Stimulated activated CD4-positive, alpha-beta T cell treated with anti-CD3 and anti-CD28 coated beads, Interleukin-12 subunit alpha, Interleukin-12 subunit beta, amount 100 ng/mL, for 48 hours (primary cell): ENCODE data around the gene BHLHA15.

ENCODE experiments used
- DNase-seq, 3 donors: peaks; one replicate each; pipeline ENCODE4 v3.0.0-alpha.2; 2020; ENCODE audit warnings: low read depth in 2 of 3, low spot score in 1 of 3

The BHLHA15 gene

DNA sequence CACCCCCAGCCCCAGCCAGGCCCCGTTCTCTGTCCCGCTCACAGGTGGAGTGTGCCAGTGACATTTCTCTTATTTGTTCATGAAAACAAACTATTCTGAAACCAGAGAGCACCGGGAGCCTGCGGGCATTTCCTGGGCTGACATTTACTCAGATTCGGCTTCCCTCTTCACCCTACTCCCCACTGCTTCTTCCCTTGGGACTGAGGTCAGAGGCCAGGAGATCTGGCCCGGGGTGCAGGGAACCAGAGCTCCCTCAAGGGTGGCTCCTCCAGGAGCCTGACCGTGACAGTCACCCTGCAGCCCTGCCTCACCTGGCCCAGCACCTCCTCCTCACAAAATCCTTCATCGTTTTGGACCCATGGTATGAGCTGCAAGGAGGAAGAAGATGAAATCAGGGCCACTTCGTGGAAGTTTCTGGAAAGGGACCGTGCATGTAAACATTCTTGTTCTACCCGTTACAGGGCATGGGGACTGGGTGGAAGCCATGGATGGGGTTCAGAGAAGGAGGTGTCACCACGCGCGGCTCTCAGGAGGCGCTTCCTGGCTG is 12.2 kb downstream of the BHLHA15 start:
- no peak for DNase-seq

DNA sequence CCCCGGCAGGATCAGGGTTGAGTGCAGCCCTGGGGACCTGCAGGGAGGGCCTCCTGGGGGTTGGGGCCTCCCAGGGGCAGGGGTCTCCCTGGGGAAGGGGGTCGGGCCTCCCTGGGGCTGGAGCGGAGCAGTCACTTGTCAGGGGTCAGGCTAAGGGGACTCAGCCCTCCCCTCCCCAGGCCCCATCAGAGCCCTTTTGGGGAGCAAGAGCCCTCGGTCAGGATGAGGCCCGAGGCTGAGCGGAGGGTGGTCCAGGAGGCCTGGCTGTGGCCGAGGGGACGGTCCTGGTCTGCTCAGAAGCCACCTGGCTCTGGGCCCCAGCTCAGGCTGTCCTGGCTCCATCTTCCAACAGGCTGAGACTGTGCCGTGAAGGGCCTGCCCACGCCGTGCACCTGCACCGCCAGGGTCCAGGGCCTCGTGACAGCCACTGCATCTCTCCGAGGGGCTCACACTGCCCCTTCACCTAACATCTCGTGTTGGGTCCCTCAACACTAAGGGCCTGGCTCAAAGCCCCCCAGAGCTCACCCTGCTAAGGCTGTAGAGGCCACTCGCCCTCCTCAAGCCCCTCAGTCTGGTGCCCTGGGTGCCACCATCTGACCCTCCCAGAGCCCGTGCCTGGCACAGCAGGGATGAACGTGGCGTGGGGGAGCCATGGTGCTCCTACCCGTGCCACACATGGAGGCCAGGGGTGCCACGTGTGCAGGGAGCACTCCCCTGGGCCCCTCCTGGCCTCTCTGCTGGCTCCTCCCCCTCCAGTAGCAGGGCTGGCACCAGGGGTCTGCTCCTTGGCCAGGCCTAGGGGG is 12.9 kb downstream of the BHLHA15 start:
- DNase-seq = no peak

DNA sequence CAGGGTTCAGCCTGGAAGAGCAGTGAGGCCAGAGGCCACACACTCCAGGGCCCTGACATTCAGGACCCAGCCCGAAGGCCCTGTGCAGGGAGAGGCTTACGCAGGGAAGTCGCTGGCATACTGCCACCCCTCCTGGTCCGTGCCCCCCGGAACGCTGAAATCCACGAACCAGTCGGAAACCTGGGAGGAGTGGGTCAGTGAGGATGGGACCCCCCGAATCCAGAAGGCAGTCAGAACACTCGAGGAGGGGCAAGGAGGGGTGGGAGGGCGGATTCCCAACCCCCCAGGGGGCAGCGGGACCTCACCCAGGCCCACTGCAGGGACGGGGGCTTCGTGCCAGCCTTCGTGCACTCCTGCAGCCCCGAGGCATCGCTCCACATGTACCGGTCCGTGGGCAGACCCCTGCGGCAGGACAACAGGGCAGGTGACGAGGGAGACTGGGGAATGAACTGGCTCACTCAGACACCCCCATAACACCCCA is 13.5 kb downstream of the BHLHA15 start:
- DNase-seq = no peak

DNA sequence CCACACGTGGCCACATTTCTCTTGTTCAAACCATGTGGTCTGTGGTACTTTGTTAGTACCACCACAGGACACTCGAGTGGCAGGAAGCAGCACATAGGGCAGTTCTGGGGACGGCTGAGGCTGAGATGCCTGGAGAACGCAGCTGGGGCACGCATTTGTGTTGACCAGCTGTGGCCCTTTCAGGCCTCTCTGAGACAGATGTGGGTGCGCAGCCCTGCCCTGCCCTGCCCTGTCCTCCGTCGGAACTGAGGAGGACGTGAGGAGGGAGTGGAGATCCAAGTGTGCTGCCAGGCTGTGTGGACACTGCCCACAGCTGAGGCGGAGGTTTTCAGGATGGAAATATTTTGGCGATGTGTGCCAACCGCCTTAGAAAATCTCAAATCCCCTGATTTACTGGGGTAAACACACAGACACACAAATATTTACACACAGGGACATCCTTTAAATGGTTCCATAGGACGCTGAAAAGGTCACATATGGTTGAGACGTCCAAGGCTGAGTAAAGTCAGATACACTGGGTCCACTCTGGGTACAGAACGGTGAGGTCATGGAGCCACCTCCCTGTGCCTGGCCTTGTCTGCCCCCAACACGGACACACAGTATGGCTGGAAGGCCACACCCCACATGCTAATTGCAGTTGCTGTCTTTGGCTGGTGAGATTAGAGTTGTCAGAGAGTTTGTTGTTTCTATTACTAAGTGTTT is 14.8 kb downstream of the BHLHA15 start:
- DNase-seq = no peak

DNA sequence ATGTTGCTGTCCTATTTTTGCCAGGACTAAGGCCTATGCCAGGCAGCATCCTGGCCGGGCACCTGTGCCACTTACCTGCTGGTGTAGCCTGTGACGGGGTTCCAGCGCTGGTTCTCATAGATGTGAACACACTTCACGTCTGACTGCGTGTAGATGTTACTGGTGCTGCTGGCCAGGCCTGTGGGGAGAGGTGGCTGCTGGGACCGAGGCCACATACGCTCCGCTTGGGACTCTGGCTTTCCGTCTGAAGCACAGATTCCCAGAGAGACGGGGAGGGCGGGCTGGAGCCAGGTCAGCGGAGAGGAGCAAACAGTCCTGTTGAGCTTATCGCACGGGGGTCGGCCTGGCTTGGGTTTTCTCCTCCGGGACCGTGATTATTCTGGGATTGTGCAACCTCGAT is 16.7 kb downstream of the BHLHA15 start:
- DNase-seq = no peak

DNA sequence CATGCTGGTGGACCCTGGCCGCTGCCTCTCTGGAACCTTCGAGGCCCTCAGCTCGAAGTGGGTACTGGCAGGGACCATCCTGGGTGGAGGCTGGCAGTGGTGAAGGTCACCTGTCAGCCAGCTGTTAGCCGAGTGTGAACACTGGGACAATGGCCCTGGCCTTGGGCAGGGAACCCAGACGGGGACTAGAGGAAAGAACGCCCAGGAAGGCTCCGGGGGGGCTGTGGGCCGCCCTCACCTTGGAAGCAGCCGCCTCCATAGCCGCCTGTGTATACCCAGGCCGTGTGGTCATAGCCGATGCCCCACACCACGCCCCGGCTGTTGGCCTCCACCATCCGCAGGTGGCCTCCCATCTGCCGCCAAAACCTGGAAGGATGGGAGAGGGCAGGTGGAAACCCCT is 17.6 kb downstream of the BHLHA15 start:
- DNase-seq = no peak

DNA sequence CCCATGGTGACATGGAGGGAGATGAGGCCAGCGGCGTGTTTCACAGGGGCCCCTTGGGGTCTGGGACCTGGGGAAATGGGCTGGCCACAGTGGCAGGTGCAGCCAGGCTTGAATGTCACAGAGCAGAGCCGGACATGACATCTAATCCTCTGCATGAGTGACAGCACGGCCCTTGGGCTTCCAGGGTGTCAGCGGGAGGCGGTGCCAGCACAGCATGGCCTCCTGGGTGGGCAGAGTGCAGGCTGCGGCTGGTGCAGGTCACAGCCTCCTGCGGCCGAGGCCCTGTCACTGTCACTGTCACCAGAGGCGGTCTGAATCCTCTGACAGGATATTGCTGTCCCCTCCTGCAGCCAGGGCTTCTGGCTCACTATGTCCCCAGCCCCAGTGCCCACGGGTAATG is 18.2 kb downstream of the BHLHA15 start:
- DNase-seq = no peak

DNA sequence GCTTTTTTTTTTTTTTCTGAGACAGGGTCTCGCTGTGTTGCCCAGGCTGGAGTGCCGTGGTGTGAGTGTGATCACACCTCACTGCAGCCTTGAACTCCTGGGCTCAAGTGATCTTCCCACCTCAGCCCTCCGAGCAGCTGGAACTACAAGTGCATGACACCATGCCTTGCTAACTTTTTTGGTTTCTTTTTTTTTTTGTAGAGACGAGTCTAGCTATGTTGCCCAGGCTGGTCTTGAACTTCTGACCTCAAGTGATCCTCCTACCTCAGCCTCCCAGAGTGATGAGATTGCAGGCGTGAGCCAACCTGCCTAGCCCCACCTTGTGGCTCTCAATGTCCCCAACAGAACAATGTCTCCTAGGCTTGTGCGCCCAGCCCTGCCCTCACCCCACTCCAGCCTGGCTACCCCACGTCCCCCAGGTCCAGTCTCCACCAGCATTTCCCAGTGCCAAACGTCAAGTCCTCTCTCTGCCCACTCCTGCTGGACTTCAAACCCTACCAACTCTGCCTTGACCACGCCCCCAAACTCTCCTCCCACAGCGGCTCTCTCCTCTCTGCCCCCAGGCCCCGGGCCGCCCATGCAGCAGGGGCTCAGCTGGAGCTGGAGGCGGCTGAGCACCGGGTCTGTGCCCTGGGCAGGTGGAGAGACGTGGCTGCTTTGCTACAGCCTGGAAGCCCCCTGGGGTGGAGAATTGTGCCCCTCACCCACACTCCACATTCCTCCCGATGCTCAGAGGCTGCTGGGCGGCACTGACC is 18.9 kb downstream of the BHLHA15 start:
- DNase-seq = no peak

DNA sequence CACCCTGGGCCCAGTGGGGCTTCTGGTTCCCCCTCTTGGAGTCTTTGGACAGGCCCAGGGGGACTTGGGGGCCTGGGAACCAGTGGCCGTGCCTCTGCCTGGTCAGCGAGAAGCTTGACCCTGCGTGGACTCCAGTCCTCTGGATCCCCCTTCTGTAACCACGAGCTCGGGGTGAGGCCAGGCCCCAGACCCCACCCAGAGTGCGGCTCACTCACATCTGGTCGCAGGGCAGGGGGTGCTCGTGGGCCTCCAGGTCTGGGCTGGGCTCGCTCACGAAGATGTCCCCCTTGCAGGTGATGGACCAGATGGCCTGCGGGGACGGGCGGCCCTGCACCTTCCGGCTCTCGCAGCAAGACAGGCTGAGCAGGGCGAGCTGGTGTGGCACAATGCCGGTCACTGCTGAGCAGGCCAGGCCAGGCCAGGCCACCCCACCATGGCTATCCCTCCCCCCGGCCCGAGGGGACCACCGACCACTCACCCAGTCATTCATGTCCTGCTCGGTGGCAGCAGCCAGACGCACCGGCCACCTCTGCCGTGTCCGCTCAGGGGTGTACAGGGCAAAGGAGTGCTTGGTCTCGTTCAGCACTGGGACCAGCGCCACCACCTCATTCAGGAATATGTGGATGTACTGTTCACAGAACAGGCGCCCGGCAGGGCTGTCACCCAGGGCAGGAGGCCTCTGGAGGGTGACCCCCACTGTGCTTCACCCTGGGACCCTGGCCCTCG is 19.7 kb downstream of the BHLHA15 start:
- no peak for DNase-seq

DNA sequence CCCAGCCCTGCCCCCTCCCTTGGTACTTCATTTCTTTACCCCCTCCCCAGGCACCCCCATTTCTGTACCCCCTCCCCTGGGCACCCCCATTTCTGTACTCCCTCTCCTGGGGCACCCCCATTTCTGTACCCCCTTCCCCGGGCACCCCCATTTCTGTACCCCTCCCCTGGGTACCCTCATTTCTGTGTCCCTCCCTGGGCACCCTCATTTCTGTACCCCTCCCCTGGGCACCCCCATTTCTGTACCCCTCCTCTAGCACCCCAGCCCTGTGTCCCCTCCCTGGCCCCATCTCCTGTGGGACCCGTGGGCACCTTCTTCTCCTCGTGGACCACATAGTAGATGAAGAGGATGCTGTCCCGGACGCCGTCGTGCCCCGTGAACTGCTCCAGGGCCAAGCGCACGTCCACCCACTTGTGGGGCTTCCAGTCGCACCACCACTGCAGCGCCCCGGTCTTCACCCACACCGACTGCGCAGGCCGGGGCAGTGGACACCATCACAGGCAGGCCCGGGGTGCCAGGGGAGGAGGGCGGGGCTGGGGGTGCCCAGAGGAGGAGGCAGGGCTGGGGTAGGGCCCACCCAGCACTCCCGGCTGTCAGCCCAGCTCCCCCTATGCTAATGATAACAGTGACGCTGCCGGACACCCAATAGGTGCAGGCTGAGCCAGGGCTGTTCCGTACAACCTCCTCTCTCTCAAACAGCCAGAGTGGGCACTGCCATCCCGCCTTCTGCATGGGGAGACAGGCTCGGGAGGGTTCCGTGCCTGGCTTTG is 20.4 kb downstream of the BHLHA15 start:
- DNase-seq = no peak

DNA sequence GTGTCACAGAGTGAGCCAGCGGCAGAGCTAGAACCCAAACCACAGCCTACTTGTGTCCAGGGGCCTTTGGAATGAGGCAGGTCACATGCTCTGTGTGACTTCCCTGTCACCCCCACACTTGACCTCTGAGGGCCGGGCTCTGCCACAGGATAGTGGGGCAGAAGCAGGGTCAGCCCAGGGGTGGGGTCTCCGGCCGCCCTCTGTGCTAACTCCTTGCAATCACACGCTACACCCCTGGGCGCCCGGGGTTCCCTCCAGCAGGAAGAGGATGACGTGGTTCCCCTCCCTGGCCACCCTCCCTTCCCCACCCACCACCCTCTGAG is 21.0 kb downstream of the BHLHA15 start:
- no peak for DNase-seq

DNA sequence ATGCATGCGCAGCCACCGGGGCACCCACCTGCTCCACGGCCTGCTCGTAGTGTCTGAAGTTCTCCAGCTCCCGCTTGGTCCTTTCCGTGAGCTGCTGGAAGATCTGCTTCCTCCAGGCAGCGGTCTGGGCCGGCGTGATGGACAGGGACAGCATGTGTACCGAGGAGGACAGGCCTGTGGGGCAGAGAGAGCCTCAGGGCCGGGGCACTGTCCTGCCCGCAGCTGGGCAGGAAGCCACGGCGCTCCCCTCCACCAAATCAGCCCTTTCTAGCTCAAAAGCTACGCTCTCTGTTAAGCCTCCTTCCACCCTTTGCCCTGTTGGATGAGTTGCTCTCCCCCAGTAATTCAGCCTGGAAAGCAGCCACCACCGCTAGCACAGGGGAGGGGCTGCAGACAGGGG is 21.6 kb downstream of the BHLHA15 start:
- no peak for DNase-seq

DNA sequence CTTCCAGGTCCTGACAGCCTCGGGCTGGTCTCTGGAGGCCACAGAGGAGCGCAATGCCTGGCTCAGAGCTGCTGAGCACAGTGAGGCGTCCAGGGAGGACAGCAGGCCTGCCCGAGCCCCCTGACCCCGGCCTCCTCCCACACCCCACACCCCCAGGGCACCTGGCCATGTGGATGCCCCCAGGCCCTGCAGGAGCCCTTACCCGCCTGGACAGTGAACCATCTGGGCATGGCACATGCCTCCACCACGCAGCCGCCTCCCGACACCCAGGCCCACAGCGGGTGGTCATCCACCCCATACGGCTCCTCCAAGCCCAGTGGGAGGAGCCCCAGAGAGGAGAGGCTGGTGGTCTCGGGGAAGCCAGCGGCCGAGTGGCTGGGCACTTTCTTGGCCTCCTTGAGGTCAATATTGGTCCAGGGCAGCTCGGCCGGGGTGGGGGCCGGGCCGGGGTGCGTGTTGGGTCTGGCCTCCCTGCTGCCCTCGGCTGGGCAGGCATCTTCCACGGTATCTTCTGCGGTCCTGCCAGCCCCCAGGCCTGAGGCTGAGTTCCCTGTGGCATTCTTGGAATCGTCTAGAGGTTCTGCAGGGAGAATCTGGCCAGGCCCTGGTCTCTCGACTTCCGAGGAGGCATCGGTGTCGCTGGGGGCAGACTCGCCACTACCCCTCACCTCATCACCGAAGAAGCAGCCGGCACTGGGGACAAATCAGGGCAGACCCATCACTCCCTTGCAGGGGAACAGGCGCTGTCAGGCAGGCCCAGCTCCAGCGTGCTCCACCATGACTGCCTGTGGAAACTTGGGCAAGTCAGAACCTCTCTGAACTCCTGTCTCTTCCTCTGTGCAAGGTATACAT is 22.2 kb downstream of the BHLHA15 start:
- DNase-seq = no peak

DNA sequence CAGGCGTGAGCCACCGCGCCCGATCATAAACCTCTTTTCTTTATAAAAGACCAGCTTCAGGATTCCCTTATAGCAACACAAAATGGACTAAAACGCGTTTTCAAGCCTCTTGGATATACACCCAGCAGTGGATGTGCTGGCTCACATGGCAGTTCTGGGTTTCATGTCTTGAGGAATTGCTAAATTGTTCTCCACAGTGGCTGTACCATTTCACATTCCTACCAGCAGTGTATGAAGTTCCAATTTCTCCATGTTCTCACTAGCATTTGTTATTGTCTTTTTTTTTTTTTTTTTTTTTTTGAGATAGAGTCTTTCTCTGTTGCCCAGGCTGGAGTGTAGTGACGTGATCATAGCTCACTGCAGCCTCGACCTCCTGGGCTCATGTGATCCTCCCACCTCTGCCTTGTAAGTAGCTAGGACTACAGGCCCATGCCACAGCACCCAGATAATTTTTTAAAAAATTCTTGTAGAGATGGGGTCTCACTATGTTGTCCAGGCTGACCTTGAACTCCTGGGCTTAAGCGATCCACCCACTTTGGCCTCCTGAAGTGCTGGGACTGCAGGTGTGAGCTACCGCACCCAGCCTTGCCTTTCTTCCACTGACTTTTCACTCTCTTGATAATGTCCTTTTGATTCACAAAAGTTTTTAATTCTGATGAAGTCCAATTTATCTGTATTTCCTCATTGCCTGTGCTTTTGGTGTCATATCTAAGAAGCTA is 23.3 kb downstream of the BHLHA15 start:
- no peak for DNase-seq

DNA sequence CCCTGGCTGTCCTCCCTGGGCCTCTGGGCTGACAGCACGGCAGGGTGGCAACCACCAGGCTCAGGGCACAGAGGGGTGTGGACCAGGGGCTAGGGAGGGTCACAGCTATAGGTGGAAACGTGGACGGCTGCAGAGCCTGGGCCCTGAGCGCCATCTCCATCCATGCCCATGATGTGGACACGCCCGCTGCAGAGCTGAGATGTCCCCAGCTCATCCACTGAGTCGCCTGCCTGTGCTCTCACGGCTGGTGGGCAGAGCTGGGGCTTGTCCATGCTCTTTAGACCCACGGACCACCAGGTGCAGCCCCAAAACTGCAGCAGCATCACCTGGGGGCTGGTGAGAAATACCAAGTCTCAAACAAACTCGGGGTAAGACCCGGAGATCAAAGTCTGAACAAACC is 24.7 kb downstream of the BHLHA15 start:
- DNase-seq = no peak

DNA sequence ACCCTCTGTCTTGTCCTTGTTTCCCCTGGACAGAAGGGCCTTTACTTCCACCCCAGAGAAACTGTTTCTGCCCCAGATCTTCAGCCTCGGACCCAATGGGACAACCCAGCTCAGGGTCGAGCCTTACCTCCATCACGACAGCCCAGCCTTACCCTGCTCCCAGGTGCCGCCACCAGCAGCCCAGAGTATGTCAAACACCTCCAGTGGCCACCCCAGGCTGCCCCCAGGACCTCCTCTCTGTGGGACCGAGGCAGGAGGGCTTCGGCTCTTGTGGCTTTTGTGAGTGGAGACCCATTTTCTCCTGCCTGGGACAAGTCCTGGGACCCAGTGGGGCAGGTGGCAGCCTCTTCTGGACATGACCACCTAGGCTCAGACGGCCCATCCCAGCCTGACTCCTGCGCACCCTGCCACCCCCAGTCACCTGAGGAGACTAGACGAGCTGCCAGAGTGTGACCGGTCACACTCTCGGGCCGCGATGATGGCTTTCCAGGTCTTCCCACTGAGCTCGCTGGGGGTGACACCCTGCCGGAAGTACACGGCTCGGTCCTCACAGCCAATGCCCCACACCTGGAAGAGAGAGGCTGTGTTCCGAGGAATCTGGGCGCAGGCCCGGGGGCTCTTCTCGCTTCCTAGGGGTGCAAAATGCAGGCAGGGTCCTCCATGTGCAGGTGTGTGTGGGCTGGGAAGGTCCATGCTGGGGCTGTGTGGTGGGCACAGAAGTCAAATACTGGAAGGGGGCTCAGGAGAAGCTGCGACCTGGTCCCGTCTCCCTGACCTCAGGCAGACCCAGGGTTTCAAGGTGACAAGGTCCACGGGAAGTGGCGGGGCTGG is 25.3 kb downstream of the BHLHA15 start:
- no peak for DNase-seq

DNA sequence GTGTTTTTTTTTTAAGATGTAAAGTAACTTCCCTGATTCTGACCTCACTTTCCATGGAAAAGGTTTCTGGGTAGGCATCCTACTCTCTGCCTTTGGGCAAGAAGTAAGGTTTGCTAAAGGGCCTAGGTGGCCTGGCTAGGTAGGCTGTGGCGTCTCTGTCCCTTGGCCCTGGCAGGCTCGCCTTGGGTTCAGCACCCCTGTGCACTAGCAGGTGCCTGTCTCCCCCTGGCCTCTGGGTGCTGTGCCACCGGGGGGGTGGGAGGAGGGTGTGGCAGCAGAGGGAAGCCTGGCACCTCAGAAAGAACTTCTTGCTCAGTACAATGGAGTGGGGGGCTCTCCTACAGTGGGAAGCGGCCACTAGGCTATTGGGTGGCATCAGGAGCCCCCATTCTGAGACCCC is 26.8 kb downstream of the BHLHA15 start:
- no peak for DNase-seq

DNA sequence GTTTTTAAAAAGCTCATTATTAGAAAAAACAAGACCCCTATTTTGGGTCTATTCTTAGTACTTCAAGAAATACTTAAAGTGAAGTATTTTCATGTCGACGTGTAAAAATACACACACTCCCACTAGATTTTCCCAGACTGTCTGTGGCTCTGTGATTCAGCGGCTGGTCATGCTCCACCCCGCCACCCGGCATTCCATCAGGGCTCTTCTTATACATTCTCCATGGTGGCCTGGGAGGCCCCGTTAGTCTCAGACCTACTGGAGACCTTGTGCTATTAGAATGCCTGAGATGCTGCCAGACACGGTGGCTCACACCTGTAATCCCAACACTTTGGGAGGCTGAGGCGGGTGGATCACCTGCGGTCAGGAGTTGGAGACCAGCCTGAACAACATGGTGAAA is 27.7 kb downstream of the BHLHA15 start:
- no peak for DNase-seq
